Left kidney (tissue), 2 donors: Measurements from ENCODE around the gene AP1G1. TPM values are rescaled to one million over a fixed set of nuclear protein-coding genes. Genes with fewer than 3 reads are reported as not detected.
"Not testable (repeated sequence)": the region's sequence is repeated elsewhere in the genome, so short reads cannot be mapped to it uniquely, and the experiment has no call there.

Experiments used
- DNase-seq: peaks from one replicate; pipeline ENCODE4 v3.0.0-alpha.2; 2013
- polyA plus RNA-seq: library from polyadenylated mRNA; unstranded; fragments of 120-200 nt; gene quantifications from one replicate; pipeline ENCODE4 v1.2.1, GENCODE V29; 2013; ENCODE audit not compliant: insufficient read length

Gene AP1G1
- polyA plus RNA-seq, 1 donor = 107 TPM

- DNase-seq = no peak
Measured at GRCh38 chr16:71706046-71706445, 102.6 kb downstream of the AP1G1 start.

- DNase-seq = no peak
Measured at GRCh38 chr16:71703333-71703732, 105.3 kb downstream of the AP1G1 start.

GRCh38 chr16:71700831-71701230 is 107.8 kb downstream of the AP1G1 start:
- DNase-seq = no peak

GRCh38 chr16:71698491-71698890 is 110.1 kb downstream of the AP1G1 start:
- no peak for DNase-seq

- DNase-seq = no peak
Measured at GRCh38 chr16:71693164-71693563, 115.5 kb downstream of the AP1G1 start.

GRCh38 chr16:71689901-71690300 is 118.7 kb downstream of the AP1G1 start:
- no peak for DNase-seq

GRCh38 chr16:71687861-71688260 is 120.8 kb downstream of the AP1G1 start:
- DNase-seq = no peak

GRCh38 chr16:71684280-71684679 is 124.4 kb downstream of the AP1G1 start:
- DNase-seq = not testable (repeated sequence)

GRCh38 chr16:71681360-71681759 is 127.3 kb downstream of the AP1G1 start:
- no peak for DNase-seq

Other genes starting within 250 kb of the AP1G1 start
- gene TAT, start 231.7 kb downstream of the AP1G1 start, polyA plus RNA-seq = 0.17 TPM
- 17.0 TPM for gene MARVELD3, start 182.7 kb downstream of the AP1G1 start, polyA plus RNA-seq
- gene PHLPP2, start 84.1 kb downstream of the AP1G1 start, polyA plus RNA-seq = 13.2 TPM
- 37.9 TPM for gene ATXN1L, start 37.1 kb upstream of the AP1G1 start, polyA plus RNA-seq
- 26.2 TPM for gene ZNF821, start 75.3 kb upstream of the AP1G1 start, polyA plus RNA-seq
- gene IST1, start 86.7 kb upstream of the AP1G1 start, polyA plus RNA-seq = 359 TPM
- 0.17 TPM for gene PKD1L3, start 191.6 kb upstream of the AP1G1 start, polyA plus RNA-seq
- gene DHODH, start 199.9 kb upstream of the AP1G1 start, polyA plus RNA-seq = 16.3 TPM
- gene HP, start 245.7 kb upstream of the AP1G1 start, polyA plus RNA-seq = 0.27 TPM